ENCODE results near the gene RASSF3.

- TF ChIP-seq CTCF (IDR thresholded peaks at IDR 0.05) (no peak), POLR2A (IDR thresholded peaks at IDR 0.05) (no peak), POLR2AphosphoS5 (IDR thresholded peaks at IDR 0.05) (no peak), EP300 (IDR thresholded peaks at IDR 0.05) (no peak)
Measured at GRCh38 chr12:64713376-64713775, 103.1 kb downstream of the RASSF3 start.
